ENCODE data around the gene TPGS2.

- TF ChIP-seq GATA2 (IDR thresholded peaks at IDR 0.05; ENCODE audit: low read depth, low read length) (no peak), GATA3 (IDR thresholded peaks at IDR 0.05; ENCODE audit: low read depth, low read length) (no peak)
Observed at GRCh38 chr18:36758623-36759022, 70.2 kb downstream of the TPGS2 start.

Data from SH-SY5Y (cell line).